HG03378 (cell line): ENCODE data around the gene ZNF474.

Experiments
- ATAC-seq: cut with Tn5 transposase; IDR thresholded peaks from one replicate; pipeline ENCODE4 v1.9.1; 2021; ENCODE audit warnings: mild to moderate bottlenecking, moderate library complexity; ENCODE audit not compliant: unreplicated experiment

ZNF474 gene

GRCh38 chr5:122152266-122152900 is 23.0 kb downstream of the ZNF474 start:
- ATAC-seq = no peak

- no peak for ATAC-seq
Observed at GRCh38 chr5:122153230-122153629, 23.9 kb downstream of the ZNF474 start.

- ATAC-seq = no peak
Observed at GRCh38 chr5:122153774-122154173, 24.4 kb downstream of the ZNF474 start.

- ATAC-seq = no peak
Observed at GRCh38 chr5:122154491-122154890, 25.1 kb downstream of the ZNF474 start.

- no peak for ATAC-seq
Observed at GRCh38 chr5:122154910-122155309, 25.6 kb downstream of the ZNF474 start.

- ATAC-seq = no peak
Observed at GRCh38 chr5:122155546-122155945, 26.2 kb downstream of the ZNF474 start.

GRCh38 chr5:122156724-122157325 is 27.5 kb downstream of the ZNF474 start:
- ATAC-seq = peak; percentile 55

- no peak for ATAC-seq
Observed at GRCh38 chr5:122162100-122162638, 32.8 kb downstream of the ZNF474 start.

- ATAC-seq = no peak
Observed at GRCh38 chr5:122163121-122164069, 34.0 kb downstream of the ZNF474 start.

GRCh38 chr5:122164070-122164435 is 34.7 kb downstream of the ZNF474 start:
- ATAC-seq = no peak

GRCh38 chr5:122164831-122165558 is 35.6 kb downstream of the ZNF474 start:
- ATAC-seq = no peak

- ATAC-seq = no peak
Observed at GRCh38 chr5:122165559-122166078, 36.3 kb downstream of the ZNF474 start.

- ATAC-seq = no peak
Observed at GRCh38 chr5:122169350-122170103, 40.2 kb downstream of the ZNF474 start.

GRCh38 chr5:122170620-122171019 is 41.3 kb downstream of the ZNF474 start:
- ATAC-seq = no peak

GRCh38 chr5:122172207-122172606 is 42.9 kb downstream of the ZNF474 start:
- ATAC-seq = no peak

GRCh38 chr5:122173474-122174415 is 44.4 kb downstream of the ZNF474 start:
- no peak for ATAC-seq

GRCh38 chr5:122175091-122175490 is 45.7 kb downstream of the ZNF474 start:
- ATAC-seq = no peak

GRCh38 chr5:122175852-122176251 is 46.5 kb downstream of the ZNF474 start:
- ATAC-seq = no peak

GRCh38 chr5:122177161-122177560 is 47.8 kb downstream of the ZNF474 start:
- ATAC-seq = no peak
